Left lung (tissue), 10 donors: Measurements from ENCODE around the gene PCP4. TPM values are rescaled to one million over a fixed set of nuclear protein-coding genes. Genes with fewer than 3 reads are reported as not detected.

Experiments
- ATAC-seq: fragments of 200-7000 bp; cut with Tn5 transposase; one replicate; pipeline ENCODE4 v1.9.1; 2020; ENCODE audit warnings: moderate library complexity
- DNase-seq, 4 donors: peaks; one replicate each; pipeline ENCODE4 v3.0.0-alpha.2; 2013 to 2020
- H3K27ac ChIP-seq, 2 donors: fragments of 200-600 bp; sonication (generic) in 1 of 2; one replicate each; pipeline versions ENCODE4 v1.5.0 to v1.8.0; 2020 to 2021
- H3K27me3 ChIP-seq, 2 donors: fragments of 200-600 bp; sonication (generic) in 1 of 2; one replicate each; pipeline versions ENCODE4 v1.5.0 to v1.8.0; 2020 to 2021
- H3K36me3 ChIP-seq, 2 donors: fragments of 200-600 bp; sonication (generic) in 1 of 2; one replicate each; pipeline versions ENCODE4 v1.5.0 to v1.8.0; 2020 to 2021
- H3K4me1 ChIP-seq, 2 donors: fragments of 200-600 bp; one replicate each; pipeline ENCODE4 v1.8.0; 2021
- H3K4me3 ChIP-seq, 2 donors: fragments of 200-600 bp; sonication (generic) in 1 of 2; one replicate each; pipeline versions ENCODE4 v1.5.0 to v1.8.0; 2020 to 2021; ENCODE audit warnings: mild to moderate bottlenecking in 1 of 2
- H3K9me3 ChIP-seq, 2 donors: fragments of 200-600 bp; sonication (generic) in 1 of 2; one replicate each; pipeline versions ENCODE4 v1.5.0 to v1.8.0; 2020 to 2021
- CTCF ChIP-seq, 2 donors: fragments of 200-600 bp; sonication (generic) in 1 of 2; IDR thresholded peaks; one replicate each; pipeline versions ENCODE4 v1.5.0 to v1.8.0; 2021; ENCODE audit warnings: antibody characterized with exemption in 2 of 2
- intact Hi-C, 2 donors: fragments of 100-400 bp; cut with DNase I; formaldehyde crosslinking; loops; one replicate each; pipeline versions ENCODE4 v1.11.2 to v1.14.2; 2022
- polyA plus RNA-seq, 6 donors: library from polyadenylated mRNA; unstranded; fragments of 120-200 nt; gene quantifications; one replicate each; pipeline ENCODE4 v1.2.1, GENCODE V29; 2013; ENCODE audit not compliant: insufficient read length in 6 of 6
- total RNA-seq, 2 donors: library from RNA; stranded (reverse); fragmentation: NEBNext Ultra II Directional; extraction: Animal tissue kit (Norgen Biotek cat#: 25700); gene quantifications; one replicate each; pipeline ENCODE4 v1.2.1, GENCODE V29; 2021
- donor health status: DM: no; HTN: yes; CAD: no.
- donor health status: DM: no; HTN: no; CAD: no.

The PCP4 gene
- total and polyA plus RNA-seq, 8 donors, result 0.68 to 14.7 (median 8.0) TPM

- no peak for ATAC-seq
- intact Hi-C loops, result no loop called here
- no peak for TF ChIP-seq CTCF (IDR thresholded peaks at IDR 0.05)
Observed at GRCh38 chr21:39966786-39967185, 99.5 kb downstream of the PCP4 start.

GRCh38 chr21:39968010-39968409, 100.8 kb downstream of the PCP4 start:
- H3K9me3 ChIP-seq, result peaks cover 0 to 18% of the 10 kb centered on the region in 2 donors
- no peak for TF ChIP-seq CTCF (IDR thresholded peaks at IDR 0.05)
- H3K4me3 ChIP-seq, result no peak overlapping the region
- no peaks in the 10 kb centered on the region for H3K27me3 ChIP-seq
- no peak overlapping the region for H3K27ac ChIP-seq
- H3K36me3 ChIP-seq, result no peaks in the 10 kb centered on the region
- ATAC-seq (no peak), DNase-seq (no peak)
- no peaks in the 10 kb centered on the region for H3K4me1 ChIP-seq
- intact Hi-C loops, result no loop called here

More at GRCh38 chr21:39966786-39967185, 99.5 kb downstream of the PCP4 start:
- H3K27me3 ChIP-seq, result no peaks in the 10 kb centered on the region
- peaks cover 0 to 18% of the 10 kb centered on the region in 2 donors for H3K9me3 ChIP-seq
- no peaks in the 10 kb centered on the region for H3K4me1 ChIP-seq
- DNase-seq, result no peak
- H3K36me3 ChIP-seq, result no peaks in the 10 kb centered on the region
- H3K4me3 ChIP-seq, result no peak overlapping the region
- no peak overlapping the region for H3K27ac ChIP-seq

- Histone ChIP-seq H3K4me1 (no peaks in the 10 kb centered on the region), H3K4me3 (no peak overlapping the region), H3K9me3 (peaks cover 0 to 18% of the 10 kb centered on the region in 2 donors), H3K27me3 (no peaks in the 10 kb centered on the region), H3K27ac (no peak overlapping the region), H3K36me3 (no peaks in the 10 kb centered on the region)
- intact Hi-C loops, result no loop called here
- no peak for ATAC-seq
- no peak for DNase-seq
- no peak for TF ChIP-seq CTCF (IDR thresholded peaks at IDR 0.05)
Observed at GRCh38 chr21:39969691-39970364, 102.6 kb downstream of the PCP4 start.

- Histone ChIP-seq H3K36me3 (no peaks in the 10 kb centered on the region), H3K9me3 (peaks cover 0 to 19% of the 10 kb centered on the region in 2 donors), H3K4me3 (no peak overlapping the region), H3K4me1 (no peaks in the 10 kb centered on the region), H3K27me3 (no peaks in the 10 kb centered on the region), H3K27ac (no peak overlapping the region)
- intact Hi-C loops, result no loop called here
- DNase-seq (no peak), ATAC-seq (no peak)
- TF ChIP-seq CTCF (IDR thresholded peaks at IDR 0.05), result no peak
Observed at GRCh38 chr21:39971956-39972355, 104.7 kb downstream of the PCP4 start.

GRCh38 chr21:39972471-39972870, 105.2 kb downstream of the PCP4 start:
- no peak overlapping the region for H3K27ac ChIP-seq
- DNase-seq (no peak), ATAC-seq (no peak)
- H3K4me1 ChIP-seq, result no peaks in the 10 kb centered on the region
- TF ChIP-seq CTCF (IDR thresholded peaks at IDR 0.05), result no peak
- H3K9me3 ChIP-seq, result peaks cover 0 to 19% of the 10 kb centered on the region in 2 donors
- no peaks in the 10 kb centered on the region for H3K36me3 ChIP-seq
- intact Hi-C loops, result no loop called here
- no peak overlapping the region for H3K4me3 ChIP-seq
- H3K27me3 ChIP-seq, result no peaks in the 10 kb centered on the region
